SK-N-SH treated with all-trans-retinoic acid at 6 μM for 48 hours (cell line): ENCODE measurements around the gene SLC18A3.

Source experiments
- ATAC-seq: fragments of 200-7000 bp; cut with Tn5 transposase; 3 replicates; pipeline ENCODE4 v1.9.1; 2020; ENCODE audit warnings: mild to moderate bottlenecking, moderate library complexity
- ARNTL ChIP-seq: fragments of 450-650 bp; formaldehyde crosslinking; IDR thresholded peaks from 2 replicates; pipeline ENCODE4 v1.5.0; 2020; ENCODE audit warnings: low read depth, mild to moderate bottlenecking, moderate library complexity, borderline replicate concordance
- BACH2 ChIP-seq: fragments of 250-450 bp; sonication (Bioruptor Pico); IDR thresholded peaks from 2 replicates; pipeline ENCODE4 v1.9.0; 2021; ENCODE audit warnings: mild to moderate bottlenecking, borderline replicate concordance
- CREB5 ChIP-seq: fragments of 250-450 bp; sonication (Bioruptor Pico); IDR thresholded peaks from 2 replicates; pipeline ENCODE4 v1.5.1; 2020; ENCODE audit warnings: low read depth, mild to moderate bottlenecking, moderate library complexity
- CSDC2 ChIP-seq: fragments of 250-450 bp; sonication (Bioruptor Pico); IDR thresholded peaks from 2 replicates; pipeline ENCODE4 v1.5.0; 2020; ENCODE audit warnings: mild to moderate bottlenecking, moderate library complexity
- CSRNP3 ChIP-seq: fragments of 250-450 bp; sonication (Bioruptor Pico); IDR thresholded peaks from 2 replicates; pipeline ENCODE4 v1.5.1; 2021; ENCODE audit warnings: mild to moderate bottlenecking, moderate library complexity
- ESRRG ChIP-seq: fragments of 250-450 bp; sonication (Bioruptor Pico); IDR thresholded peaks from 2 replicates; pipeline ENCODE4 v1.6.1; 2021; ENCODE audit warnings: mild to moderate bottlenecking
- GLIS3 ChIP-seq: fragments of 250-450 bp; sonication (Bioruptor Pico); IDR thresholded peaks from 2 replicates; pipeline ENCODE4 v1.5.0; 2020; ENCODE audit warnings: mild to moderate bottlenecking, moderate library complexity
- OSR1 ChIP-seq: fragments of 250-450 bp; sonication (Bioruptor Pico); IDR thresholded peaks from 2 replicates; pipeline ENCODE4 v1.8.0; 2022; ENCODE audit warnings: moderate library complexity, mild to moderate bottlenecking, inconsistent platforms
- PATZ1 ChIP-seq: fragments of 250-450 bp; sonication (Bioruptor Pico); IDR thresholded peaks from 2 replicates; pipeline ENCODE4 v1.8.0; 2020; ENCODE audit warnings: mild to moderate bottlenecking, moderate library complexity, borderline replicate concordance
- POU6F1 ChIP-seq: fragments of 250-450 bp; sonication (Bioruptor Pico); IDR thresholded peaks from 2 replicates; pipeline ENCODE4 v1.8.0; 2021; ENCODE audit warnings: low read depth, mild to moderate bottlenecking, moderate library complexity, borderline replicate concordance
- PPARA ChIP-seq: fragments of 250-450 bp; sonication (Bioruptor Pico); IDR thresholded peaks from 2 replicates; pipeline ENCODE4 v1.5.0; 2020; ENCODE audit warnings: mild to moderate bottlenecking, borderline replicate concordance
- RARB ChIP-seq: fragments of 250-450 bp; sonication (Bioruptor Pico); IDR thresholded peaks from 2 replicates; pipeline ENCODE4 v1.8.0; 2021; ENCODE audit warnings: mild to moderate bottlenecking, moderate library complexity
- SNAI2 ChIP-seq: fragments of 250-450 bp; sonication (Bioruptor Pico); IDR thresholded peaks from 2 replicates; pipeline ENCODE4 v1.5.0; 2020; ENCODE audit warnings: mild to moderate bottlenecking, moderate library complexity
- TCF4 ChIP-seq: fragments of 250-450 bp; sonication (Bioruptor Pico); IDR thresholded peaks from 2 replicates; pipeline ENCODE4 v1.8.0; 2021; ENCODE audit warnings: mild to moderate bottlenecking, moderate library complexity, borderline replicate concordance
- TOX ChIP-seq: fragments of 250-450 bp; sonication (Bioruptor Pico); IDR thresholded peaks from 2 replicates; pipeline ENCODE4 v1.8.0; 2021; ENCODE audit warnings: mild to moderate bottlenecking, moderate library complexity, borderline replicate concordance
- TSHZ2 ChIP-seq: fragments of 250-450 bp; sonication (Bioruptor Pico); IDR thresholded peaks from 2 replicates; pipeline ENCODE4 v1.5.0; 2020; ENCODE audit warnings: mild to moderate bottlenecking, moderate library complexity
- ZC3H10 ChIP-seq: fragments of 250-450 bp; sonication (Bioruptor Pico); IDR thresholded peaks from 2 replicates; pipeline ENCODE4 v1.5.1; 2021; ENCODE audit warnings: mild to moderate bottlenecking, moderate library complexity
- ZNF565 ChIP-seq: fragments of 450-650 bp; formaldehyde crosslinking; conservative IDR thresholded peaks from 2 replicates; pipeline ENCODE4 v1.5.0; 2020; ENCODE audit warnings: low read depth, mild to moderate bottlenecking, moderate library complexity
- ZNF70 ChIP-seq: fragments of 450-650 bp; formaldehyde crosslinking; IDR thresholded peaks from 2 replicates; pipeline ENCODE4 v1.5.0; 2020; ENCODE audit warnings: mild to moderate bottlenecking, moderate library complexity
- ZNF8 ChIP-seq: fragments of 450-650 bp; formaldehyde crosslinking; IDR thresholded peaks from 2 replicates; pipeline ENCODE4 v1.5.0; 2020; ENCODE audit warnings: mild to moderate bottlenecking, moderate library complexity

SLC18A3 gene

GRCh38 chr10:49625411-49625810 is 15.3 kb downstream of the SLC18A3 start:
- no peak for ATAC-seq
- TF ChIP-seq ZC3H10 (CRISPR knock-in tag) (no peak), GLIS3 (CRISPR knock-in tag) (no peak), CSRNP3 (CRISPR knock-in tag) (no peak), RARB (CRISPR knock-in tag) (no peak), PPARA (CRISPR knock-in tag) (no peak), ARNTL (no peak), ZNF8 (CRISPR knock-in tag) (no peak), CSDC2 (no peak), TSHZ2 (CRISPR knock-in tag) (no peak), ZNF70 (CRISPR knock-in tag) (no peak), PATZ1 (CRISPR knock-in tag) (no peak), CREB5 (CRISPR knock-in tag) (no peak), POU6F1 (CRISPR knock-in tag) (no peak), BACH2 (no peak), OSR1 (CRISPR knock-in tag) (no peak), TOX (CRISPR knock-in tag) (no peak), ZNF565 (CRISPR knock-in tag) (no peak), SNAI2 (CRISPR knock-in tag) (no peak), ESRRG (CRISPR knock-in tag) (no peak), TCF4 (CRISPR knock-in tag) (no peak)
- TF ChIP-seq, all 23 proteins: peak for 0

GRCh38 chr10:49627038-49627437 is 16.9 kb downstream of the SLC18A3 start:
- no peak for TF ChIP-seq SNAI2 (CRISPR knock-in tag)
- TF ChIP-seq ZNF565 (CRISPR knock-in tag) = no peak
- no peak for TF ChIP-seq ZNF8 (CRISPR knock-in tag)
- TF ChIP-seq POU6F1 (CRISPR knock-in tag) = no peak
- no peak for TF ChIP-seq BACH2
- TF ChIP-seq PATZ1 (CRISPR knock-in tag) = no peak
- TF ChIP-seq PPARA (CRISPR knock-in tag) = no peak
- TF ChIP-seq CSDC2 = no peak

More at GRCh38 chr10:49627038-49627437, 16.9 kb downstream of the SLC18A3 start:
- ATAC-seq = no peak
